ENCODE data around the gene MCUB.
A peak's percentile ranks its signal among the peaks of the same experiment; 100 is the strongest.

Gene MCUB

GRCh38 chr4:109609431-109609830 is 49.4 kb downstream of the MCUB start:
- no peak for DNase-seq (ENCODE audit: low read depth)
- H3K4me3 ChIP-seq (ENCODE audit: low read depth, low read length), result no peak overlapping the region
- no peak for TF ChIP-seq CTCF (IDR thresholded peaks at IDR 0.05; ENCODE audit: control insufficient read depth, extremely low read depth, insufficient read depth)

- no peak overlapping the region for H3K4me3 ChIP-seq (ENCODE audit: low read depth, low read length)
- peak; percentile 37 for DNase-seq (ENCODE audit: low read depth)
- TF ChIP-seq CTCF (IDR thresholded peaks at IDR 0.05; ENCODE audit: control insufficient read depth, extremely low read depth, insufficient read depth), result no peak
These were observed 50.4 kb downstream of the MCUB start for GRCh38 chr4:109610489-109610888.

- no peak overlapping the region for H3K4me3 ChIP-seq (ENCODE audit: low read depth, low read length)
- no peak for TF ChIP-seq CTCF (IDR thresholded peaks at IDR 0.05; ENCODE audit: control insufficient read depth, extremely low read depth, insufficient read depth)
- DNase-seq (ENCODE audit: low read depth), result peak; percentile 91
These were observed 51.1 kb downstream of the MCUB start for GRCh38 chr4:109611045-109611646.

- TF ChIP-seq CTCF (IDR thresholded peaks at IDR 0.05; ENCODE audit: control insufficient read depth, extremely low read depth, insufficient read depth), result no peak
- DNase-seq (ENCODE audit: low read depth), result no peak
These were observed 54.0 kb downstream of the MCUB start for GRCh38 chr4:109614015-109614414.

GRCh38 chr4:109614466-109614865 is 54.4 kb downstream of the MCUB start:
- no peak for DNase-seq (ENCODE audit: low read depth)
- TF ChIP-seq CTCF (IDR thresholded peaks at IDR 0.05; ENCODE audit: control insufficient read depth, extremely low read depth, insufficient read depth), result no peak
- H3K4me3 ChIP-seq (ENCODE audit: low read depth, low read length), result no peak overlapping the region

More at GRCh38 chr4:109614015-109614414, 54.0 kb downstream of the MCUB start:
- H3K4me3 ChIP-seq (ENCODE audit: low read depth, low read length), result no peak overlapping the region

- DNase-seq (ENCODE audit: low read depth), result no peak
- H3K4me3 ChIP-seq (ENCODE audit: low read depth, low read length), result no peak overlapping the region
- TF ChIP-seq CTCF (IDR thresholded peaks at IDR 0.05; ENCODE audit: control insufficient read depth, extremely low read depth, insufficient read depth), result no peak
These were observed 55.7 kb downstream of the MCUB start for GRCh38 chr4:109615742-109616141.

GRCh38 chr4:109616243-109616642 is 56.2 kb downstream of the MCUB start:
- H3K4me3 ChIP-seq (ENCODE audit: low read depth, low read length), result no peak overlapping the region
- DNase-seq (ENCODE audit: low read depth), result no peak
- no peak for TF ChIP-seq CTCF (IDR thresholded peaks at IDR 0.05; ENCODE audit: control insufficient read depth, extremely low read depth, insufficient read depth)
